Fibroblast of upper back skin (primary cell): ENCODE measurements around the gene PLD5.
"Not testable (repeated sequence)": the region's sequence is repeated elsewhere in the genome, so short reads cannot be mapped to it uniquely, and the experiment has no call there.

Source experiments
- DNase-seq: peaks from one replicate; pipeline ENCODE4 v3.0.0-alpha.2; 2013

Gene PLD5

DNA sequence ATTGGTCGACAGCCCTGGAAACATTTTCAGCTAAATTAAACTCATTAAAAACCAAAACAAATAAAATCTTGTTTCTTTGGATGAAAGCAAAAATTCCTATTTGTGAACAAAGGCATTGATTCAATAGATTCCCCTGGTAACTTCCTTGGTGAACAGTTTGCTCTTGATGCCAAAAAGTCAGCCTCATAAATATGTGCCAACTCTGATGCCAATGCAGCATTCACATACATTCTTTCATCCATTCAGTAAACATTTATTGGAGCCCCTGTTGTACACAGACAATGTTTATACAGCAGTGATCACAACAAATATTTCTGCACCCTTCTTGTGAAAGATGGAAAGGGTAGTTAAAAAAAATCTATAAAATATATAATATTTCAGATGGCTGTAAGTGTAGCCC is 107.8 kb downstream of the PLD5 start:
- DNase-seq, result no peak

DNA sequence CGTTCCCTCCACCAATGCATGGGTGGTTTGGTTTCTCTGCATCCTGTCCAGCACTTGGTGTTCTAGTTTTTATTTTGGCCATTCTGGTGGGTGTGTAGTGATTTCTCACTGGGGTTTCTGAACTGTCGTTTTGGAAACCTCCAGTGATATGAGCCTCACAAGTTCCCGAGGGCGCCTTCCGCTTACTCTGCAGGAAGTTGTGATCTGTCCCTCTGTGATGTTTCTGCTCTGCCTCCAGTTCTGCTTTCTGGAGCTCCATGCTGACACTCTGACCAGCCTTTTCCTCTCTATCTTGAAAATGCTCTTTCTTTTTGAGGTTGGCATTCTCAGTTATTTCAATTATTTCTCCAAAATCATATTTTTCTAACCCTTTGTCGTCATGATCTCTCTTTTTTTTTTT is 111.6 kb downstream of the PLD5 start:
- DNase-seq, result no peak

DNA sequence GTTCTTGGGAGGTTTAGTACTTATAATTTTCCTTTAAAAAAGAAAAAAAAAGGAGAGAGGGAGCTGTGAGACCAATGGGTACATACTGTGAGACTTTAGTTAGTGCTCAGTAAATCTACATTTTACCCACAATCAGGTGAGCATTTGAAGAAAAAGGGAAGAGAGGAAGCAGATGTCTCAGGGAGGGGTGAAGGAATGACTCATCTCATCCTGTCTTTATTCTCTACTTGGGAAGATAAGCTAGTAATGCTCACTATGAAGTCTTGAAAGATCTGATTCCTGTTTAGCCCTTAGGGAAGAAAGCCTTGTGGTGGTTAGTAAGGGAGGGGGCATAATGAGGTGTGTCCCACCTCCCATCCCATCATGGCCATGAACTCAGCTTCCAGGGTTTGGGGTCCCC is 112.6 kb downstream of the PLD5 start:
- no peak for DNase-seq

DNA sequence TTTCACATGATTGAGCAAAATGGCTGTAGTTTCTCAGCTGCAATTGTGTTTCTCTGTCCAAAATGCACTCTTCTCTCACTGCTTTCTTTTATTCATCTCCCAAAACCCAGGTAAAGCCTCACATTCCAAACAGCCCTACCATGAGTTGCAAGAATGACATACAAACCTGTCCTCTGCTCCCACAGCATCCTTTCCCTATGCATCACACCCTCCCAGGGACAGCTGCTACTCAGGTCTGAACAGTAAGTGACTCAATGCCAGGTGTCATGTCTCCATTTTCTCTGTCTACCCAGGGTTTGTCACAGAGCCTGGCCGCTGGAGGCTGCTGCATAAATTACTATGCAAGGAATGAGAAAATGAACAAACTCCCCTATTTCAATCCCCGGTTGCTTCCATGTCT is 118.5 kb downstream of the PLD5 start:
- no peak for DNase-seq

DNA sequence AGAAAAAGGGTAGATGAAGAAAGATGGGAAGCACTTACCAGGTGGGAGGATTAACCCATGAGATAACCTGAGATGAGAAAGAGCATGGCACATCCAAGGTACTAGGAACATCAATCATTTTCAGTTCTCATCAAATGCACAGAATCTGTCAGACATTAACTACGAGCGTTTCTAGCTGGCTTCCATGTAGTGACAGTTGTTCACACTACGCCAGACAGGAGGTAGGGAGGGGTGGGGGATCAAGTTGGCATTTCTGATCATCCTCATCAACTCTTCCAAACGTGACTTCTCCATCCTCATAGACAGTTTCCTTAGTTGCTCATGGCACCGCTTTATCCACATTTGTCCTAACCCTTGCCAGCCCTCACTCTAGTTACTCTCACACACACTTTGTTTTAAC is 120.2 kb downstream of the PLD5 start:
- DNase-seq, result no peak

DNA sequence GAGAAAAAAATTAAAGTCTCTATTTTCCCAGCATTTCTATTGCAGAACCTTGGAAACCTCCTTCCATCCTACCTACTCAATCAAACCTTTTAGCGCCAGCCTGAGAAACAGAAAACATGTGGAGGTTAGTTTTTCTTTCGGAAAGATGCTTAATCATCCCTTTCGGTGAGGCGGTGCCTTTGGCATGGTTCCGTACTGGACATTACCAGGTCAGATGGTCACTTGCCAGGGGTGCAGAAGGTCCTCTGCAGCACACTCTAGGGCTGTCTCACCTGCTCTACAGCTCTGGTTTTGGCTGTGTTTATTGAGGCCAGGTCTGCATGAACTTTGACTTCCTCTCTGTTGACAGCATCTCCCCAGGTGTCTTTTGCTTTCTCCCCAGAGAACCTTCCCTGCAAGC is 121.5 kb downstream of the PLD5 start:
- no peak for DNase-seq

DNA sequence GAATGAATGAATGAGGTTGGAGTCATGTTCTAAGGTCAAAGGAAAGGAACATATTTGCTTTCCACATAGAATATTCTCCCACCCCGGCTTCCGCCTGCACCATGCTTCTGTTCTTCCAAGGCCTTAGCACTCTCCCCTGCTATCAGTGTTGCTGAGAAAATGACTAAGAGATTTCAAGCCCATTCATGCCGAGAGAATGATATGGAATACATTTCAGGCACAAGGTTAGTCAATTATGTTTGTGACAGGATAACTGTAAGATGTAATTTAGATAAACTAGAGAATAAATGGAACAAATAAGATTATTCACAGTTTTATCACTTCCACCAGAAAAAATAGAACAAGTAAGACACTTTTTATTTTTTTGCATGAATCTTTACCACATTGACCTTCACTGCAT is 122.6 kb downstream of the PLD5 start:
- DNase-seq, result no peak

DNA sequence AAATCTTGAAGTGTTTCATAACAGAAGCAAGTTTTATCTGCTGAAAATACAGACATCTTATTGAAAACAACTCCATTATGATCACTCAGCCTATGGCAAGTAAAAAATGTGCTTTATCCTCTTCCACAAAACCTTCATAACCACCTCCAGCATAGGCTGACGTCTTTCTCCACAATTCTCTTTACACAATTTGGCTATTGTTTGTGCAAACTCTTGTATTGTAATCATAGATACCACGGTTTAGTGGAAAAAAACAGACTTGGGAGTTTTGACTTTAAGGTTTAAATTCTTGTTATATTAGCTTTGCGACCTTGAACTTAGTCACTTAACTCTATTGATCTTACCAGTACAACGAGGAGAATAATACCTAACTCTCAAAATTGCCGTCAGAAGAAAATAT is 126.1 kb downstream of the PLD5 start:
- DNase-seq, result no peak

DNA sequence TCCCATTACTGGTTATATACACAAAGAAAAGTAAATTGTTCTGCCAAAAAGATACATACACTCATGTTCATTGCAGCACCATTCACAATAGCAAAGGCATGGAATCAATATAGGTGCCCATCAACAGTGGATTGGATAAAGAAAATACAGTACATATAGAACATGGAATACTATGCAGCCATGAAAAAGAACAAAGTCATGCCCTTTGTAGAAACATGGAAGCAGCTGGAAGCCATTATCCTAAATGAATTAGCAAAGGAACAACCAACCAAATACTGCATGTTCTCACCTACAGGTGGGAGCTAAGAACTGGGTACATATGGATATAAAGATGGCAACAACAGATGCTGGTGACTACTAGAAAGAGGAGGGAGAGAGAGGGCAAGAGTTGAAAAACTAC is 132.6 kb downstream of the PLD5 start:
- DNase-seq, result no peak

DNA sequence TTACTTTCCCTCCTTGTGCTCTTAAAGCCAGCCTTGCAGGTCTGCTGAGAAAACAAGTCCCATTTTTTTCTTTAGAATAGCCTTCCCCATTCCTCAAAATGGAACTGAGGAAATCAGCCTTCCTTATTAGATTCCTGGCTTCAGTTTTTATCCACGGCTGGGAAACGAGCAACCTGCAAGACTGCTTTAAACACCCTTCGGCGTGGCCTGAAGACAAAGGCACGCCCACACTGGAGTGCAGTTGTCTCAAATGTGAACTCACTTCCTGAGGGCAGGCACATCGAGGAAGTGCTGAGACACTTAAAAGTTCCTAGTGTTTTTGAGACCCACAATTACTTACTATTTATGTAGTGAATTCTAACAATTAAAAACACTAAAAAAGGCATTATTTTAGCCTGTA is 148.4 kb downstream of the PLD5 start:
- not testable (repeated sequence) for DNase-seq

DNA sequence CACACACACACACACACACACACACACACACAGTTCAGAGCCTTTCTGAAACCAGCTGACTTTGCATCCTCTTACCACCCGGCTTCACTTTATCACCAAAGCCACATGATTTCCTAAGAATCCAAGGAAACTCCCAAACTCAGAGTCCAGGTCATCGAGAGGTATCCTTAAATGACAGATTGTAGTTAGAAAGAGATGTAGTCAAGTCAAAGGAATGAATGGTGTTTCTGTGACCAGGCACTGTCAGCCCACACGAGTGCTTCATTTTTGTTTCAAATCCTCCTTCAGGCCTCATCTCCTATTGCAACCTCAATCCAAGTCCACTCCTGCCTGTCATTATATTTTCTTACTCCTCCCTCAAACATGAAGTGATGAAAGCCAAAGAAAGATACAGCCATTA is 174.1 kb downstream of the PLD5 start:
- peak; percentile 64 for DNase-seq

DNA sequence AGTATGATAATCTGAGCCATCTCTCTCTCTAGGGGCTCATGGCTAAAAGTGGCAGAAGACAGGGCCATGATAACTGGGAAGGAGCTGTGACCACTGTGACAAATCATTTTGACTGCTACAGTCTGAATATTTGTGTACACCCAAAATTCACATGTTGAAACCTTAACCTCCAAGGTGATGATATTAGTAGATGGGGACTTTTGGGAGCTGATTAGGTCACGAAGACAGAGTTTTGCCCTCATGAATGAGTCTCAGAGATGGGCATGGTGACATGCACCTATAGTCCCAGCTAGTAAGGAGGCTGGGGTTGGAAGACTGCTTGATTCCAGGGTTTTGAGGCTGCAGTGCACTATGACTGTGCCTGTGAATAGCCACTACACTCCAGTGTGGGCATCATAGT is 174.9 kb downstream of the PLD5 start:
- no peak for DNase-seq

DNA sequence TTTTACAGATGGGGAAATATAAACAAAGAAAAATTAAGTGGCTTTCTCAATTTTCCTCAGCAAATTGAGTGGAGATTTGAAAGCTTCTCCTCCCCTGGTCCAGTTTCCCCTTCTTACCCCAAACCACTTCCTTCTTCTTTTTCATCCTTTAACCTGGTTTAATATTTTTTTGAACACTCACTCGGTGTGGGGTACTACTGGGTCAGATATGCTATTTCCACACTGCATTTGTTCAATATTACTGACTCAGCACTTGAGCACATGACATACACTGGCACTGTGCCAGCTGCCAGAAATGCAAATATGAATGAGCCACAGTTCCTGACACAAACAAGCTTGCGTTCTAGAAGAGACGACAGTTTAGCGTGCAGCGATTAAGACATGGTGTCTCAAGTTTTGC is 193.6 kb downstream of the PLD5 start:
- not testable (repeated sequence) for DNase-seq

DNA sequence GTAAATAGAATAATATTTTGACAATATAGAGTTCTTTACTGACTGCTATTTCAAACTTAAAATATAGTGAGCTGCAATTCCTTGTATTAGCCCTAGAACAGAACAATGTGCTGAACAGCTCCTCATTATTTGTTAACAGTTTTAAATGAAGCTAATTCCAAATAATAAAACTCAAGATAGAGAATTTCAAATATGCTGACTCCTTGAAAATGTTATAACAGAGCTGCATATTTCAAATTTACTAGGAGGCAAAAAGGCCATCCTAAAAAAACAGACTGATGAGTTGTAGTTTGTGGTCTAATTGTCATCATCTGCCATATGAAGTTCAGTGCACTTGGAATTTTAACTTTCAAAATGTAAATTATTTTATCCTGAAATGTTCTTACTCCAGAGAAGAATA is 197.1 kb downstream of the PLD5 start:
- not testable (repeated sequence) for DNase-seq

DNA sequence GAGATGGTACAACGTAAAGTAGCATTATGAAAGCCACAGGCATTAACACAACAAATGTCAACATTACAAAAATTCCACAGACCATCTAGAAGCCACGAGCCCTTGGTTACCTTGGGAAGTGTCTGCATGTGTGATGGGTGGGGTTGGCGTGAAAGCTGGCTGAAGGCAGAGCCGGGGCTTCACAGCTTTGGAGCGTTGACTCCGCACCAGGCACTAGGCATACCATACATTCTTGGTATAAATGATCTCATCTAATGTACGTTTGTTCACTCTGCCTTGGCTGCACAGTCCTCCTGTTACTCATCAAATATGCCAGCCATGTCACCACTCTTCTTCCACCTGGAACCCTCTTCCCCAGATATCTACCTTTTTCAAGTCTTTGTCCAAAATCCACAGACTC is 202.5 kb downstream of the PLD5 start:
- peak; percentile 8 for DNase-seq

DNA sequence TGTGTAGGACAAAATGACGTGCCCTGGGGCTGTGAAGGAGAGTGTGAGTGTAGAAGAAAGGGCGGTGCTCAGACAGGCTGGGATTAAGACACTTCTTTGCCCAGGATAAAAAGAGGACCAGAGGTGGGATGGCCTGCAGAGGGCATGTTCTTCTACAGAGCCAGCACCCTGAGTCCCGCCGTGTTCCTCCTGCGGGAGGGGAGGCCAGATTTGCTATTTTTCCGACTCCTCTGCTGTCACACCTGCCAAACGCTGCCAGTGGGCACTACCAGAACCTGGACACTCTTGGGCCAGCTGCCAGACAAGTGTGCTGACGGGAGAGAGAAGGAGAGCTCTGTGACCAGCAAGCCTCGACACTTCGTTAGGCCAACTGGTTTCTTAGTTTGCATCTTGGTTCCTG is 206.4 kb downstream of the PLD5 start:
- DNase-seq, result no peak

DNA sequence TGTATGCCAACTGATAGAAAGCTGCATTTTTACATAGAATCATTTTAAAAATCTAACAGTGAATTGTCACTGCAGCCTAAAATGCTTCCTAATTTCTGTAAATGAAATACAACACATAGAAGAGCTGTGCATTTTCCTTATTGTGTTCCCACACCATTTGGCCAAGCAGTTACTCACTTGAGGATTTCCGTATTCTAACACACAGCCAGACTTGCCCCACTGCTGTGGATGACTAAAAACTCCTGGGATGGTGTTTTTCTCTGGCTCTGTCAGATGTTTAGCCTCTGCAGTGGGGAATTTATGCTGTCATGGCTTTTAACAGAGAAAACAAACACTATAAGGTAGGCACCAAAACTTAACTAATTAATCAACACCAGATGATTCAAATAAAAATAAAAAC is 209.6 kb downstream of the PLD5 start:
- DNase-seq, result not testable (repeated sequence)

DNA sequence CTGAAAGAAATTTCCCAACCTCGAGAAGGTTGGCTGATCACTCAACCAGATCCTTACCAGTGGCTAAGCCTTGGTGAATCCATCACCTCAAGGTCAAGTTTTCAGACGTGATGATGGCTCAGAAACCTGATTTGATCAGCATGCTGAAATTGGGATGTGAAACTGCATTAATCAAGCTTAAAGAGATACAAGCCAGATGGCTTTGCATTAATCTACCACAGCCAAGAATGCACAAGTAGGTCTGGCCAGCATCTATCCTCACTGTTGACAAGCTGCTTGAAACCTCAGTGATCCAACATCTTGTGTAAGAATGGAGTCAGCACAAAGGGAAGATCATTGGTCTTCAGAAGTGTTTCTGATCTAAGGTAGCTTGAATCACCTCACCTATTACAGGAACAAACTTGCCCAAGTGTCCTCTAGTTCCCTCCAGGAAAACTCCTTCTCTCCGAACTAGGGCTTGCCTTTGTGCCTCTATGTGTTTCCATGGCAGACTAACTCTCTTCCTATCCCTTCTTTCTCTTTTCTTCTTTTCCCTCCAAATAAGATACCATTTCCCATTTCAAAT is 210.3 kb downstream of the PLD5 start:
- DNase-seq, result not testable (repeated sequence)

DNA sequence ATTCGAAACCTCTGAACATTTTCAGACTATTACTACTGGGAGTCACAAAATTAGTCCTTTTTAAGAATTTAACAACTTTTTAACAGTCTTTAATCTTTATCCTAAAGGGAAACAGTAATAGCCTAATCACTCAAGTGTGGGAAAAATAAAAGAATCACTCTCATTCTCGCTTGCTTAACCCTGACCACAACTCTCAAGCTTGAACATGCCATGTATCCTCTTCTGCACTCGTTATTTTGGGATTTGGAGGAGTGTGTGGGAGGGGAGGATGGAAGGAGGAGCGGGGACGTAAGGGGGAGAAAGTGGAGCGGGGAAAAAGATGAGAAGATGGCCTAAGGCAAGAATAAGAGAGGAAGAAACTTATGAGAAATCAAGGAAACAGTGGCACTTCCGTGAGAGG is 215.8 kb downstream of the PLD5 start:
- DNase-seq, result not testable (repeated sequence)

DNA sequence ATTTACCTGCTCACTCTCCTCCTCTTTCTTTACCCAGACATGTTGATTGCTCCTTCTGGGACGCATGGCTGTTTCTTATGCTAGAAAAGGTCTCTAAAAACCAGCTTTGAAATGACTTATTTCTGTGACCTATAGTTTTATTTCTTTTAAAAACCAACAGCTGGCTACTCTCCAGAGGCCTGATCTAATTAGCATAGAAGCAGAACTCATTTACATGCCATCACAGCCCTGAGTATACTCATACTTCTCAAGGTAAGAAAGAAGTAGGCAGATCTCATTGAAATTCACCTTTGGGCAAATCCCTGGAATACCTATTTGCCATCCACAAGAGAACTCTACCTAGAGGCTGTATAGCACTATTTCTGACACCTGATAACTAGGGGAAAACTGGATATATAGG is 230.7 kb downstream of the PLD5 start:
- not testable (repeated sequence) for DNase-seq

DNA sequence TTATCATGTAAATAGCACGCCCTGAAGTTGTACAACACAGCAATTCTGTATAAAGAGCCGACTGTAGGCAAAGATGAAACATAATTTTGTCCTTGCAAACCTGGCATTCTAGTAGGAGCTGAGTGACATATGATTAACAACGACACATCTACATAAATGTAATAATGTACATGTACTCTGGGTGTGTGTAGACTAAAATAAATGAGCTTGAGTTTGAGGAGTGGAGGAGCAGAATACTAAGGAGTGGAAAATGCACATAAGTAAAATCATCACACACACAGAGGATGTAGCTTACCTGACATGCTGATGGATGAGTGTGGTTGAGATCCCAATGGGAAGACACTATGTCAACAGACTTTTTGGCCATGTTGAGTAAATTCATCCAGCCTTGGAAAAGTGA is 236.4 kb downstream of the PLD5 start:
- not testable (repeated sequence) for DNase-seq

DNA sequence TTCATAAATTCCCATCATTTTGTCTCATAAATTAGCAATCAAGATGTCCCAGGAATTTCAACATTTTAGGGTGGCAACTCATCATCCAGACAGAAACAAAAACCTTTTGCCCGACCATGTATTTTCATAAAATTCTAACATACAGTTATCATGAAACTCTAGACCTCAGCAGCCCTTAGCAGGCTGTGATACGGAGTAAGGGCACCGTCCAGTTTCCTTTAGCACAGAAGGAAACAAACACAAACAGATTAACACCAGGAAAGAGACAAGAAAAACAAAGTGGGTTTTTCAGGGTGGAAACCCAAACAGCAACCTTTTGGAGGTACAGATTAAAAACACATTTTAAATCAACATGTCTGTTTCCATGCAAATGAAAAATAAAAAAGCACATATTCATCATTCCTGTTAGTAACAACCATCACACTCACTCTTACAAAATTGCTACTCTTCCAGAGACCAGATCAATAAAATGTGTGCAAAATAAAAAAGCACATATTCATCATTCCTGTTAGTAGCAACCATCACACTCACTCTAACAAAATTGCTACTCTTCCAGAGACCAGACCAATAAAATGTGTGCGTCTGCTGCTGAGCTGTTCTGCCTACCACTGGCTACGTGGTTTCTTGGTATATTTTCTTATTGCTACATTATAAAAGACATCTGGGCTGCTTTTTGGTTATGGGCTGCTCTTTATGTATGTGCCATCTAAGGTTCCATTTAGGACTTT is 241.6 kb downstream of the PLD5 start:
- DNase-seq, result not testable (repeated sequence)

DNA sequence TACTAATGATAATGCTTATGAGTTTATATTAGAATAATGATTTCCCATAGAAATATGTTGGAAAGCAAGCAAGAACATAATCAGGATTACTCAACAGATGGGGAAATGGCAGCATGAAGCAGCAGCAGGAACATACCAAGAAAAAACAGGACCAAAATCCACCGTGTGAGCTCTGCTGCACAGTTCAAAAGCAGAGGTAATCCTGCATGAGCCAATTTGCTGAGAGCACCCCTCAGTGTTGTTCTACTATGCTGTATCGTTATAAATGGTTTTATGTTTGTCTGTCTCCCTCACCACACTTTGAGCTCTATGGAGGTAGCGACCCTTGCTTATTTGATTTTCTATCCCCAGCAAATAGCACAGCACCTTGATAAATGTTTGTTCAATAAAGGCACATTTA is 246.1 kb downstream of the PLD5 start:
- DNase-seq, result not testable (repeated sequence)

DNA sequence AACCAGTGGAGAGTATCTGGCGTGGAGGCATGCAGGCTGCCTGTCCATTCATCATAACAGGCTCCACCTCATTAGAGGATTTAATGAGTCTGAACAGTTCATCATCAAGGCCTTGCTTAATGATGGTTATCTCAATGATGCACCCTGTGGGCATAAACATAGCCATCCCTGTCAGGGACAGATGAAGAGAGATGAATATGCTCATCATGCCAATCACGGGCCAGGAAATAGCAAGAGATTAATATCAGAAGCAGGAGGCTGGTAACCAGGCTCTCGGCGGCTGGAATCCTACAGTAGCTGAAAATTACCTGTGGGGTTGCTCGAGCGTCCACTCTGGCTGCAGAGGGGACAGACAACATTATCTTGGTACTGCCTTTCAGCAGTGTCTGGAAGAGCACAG is 247.7 kb downstream of the PLD5 start:
- not testable (repeated sequence) for DNase-seq

DNA sequence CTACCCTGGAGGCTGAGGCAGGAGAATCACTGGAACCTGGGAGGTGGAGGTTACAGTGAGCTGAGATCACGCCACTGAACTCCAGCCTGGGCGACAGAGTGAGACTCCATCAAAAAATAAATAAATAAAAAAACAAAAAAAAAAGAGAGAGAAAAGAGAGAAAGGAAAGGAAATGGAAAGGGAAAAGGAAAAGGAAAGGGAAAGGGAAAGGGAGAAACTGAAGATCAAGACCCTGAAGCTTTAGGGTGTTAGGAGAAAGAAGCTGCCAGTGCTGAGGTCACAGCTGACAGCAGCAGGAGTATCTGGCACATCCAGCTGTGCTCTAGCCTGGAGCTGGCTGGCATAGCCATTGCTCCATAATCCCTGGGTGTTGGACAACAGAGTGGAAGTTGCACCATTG is 257.5 kb downstream of the PLD5 start:
- DNase-seq, result not testable (repeated sequence)
